HEK293 (cell line): Measurements from ENCODE around the gene SQOR.
"Not testable (repeated sequence)": the region's sequence is repeated elsewhere in the genome, so short reads cannot be mapped to it uniquely, and the experiment has no call there.

ENCODE experiments used
- CTCF ChIA-PET: fragments of 350-600 bp; formaldehyde crosslinking; extraction: SDS; loops from one replicate; lab custom pipeline; 2021; ENCODE audit warnings: antibody characterized with exemption; lab: Yijun Ruan, JAX
- POLR2A ChIA-PET: fragments of 300-600 bp; formaldehyde crosslinking; extraction: SDS; loops from one replicate; lab custom pipeline; 2020; ENCODE audit warnings: antibody characterized with exemption, inconsistent platforms; lab: Yijun Ruan, JAX
- H3K27ac ChIP-seq: fragments of 200-500 bp; sonication (Bioruptor generic); 2 replicates; pipeline ENCODE4 v1.5.1; 2014; ENCODE audit warnings: low read depth, low read length, control low read depth, inconsistent platforms; ENCODE audit errors: extremely low read depth
- H3K36me3 ChIP-seq, 2 experiments: fragments of 200-500 bp in 1 of 2; sonication (Bioruptor generic) in 1 of 2; 1 replicate in 1 of 2; 2 replicates in 1 of 2; pipeline ENCODE4 v1.5.1; 2014 to 2017; ENCODE audit warnings: inconsistent platforms in 2 of 2, low read length in 2 of 2; ENCODE audit not compliant: control insufficient read depth in 2 of 2, insufficient read depth in 1 of 2
- H3K4me1 ChIP-seq: fragments of 200-500 bp; sonication (Bioruptor generic); 2 replicates; pipeline ENCODE4 v1.5.1; 2014; ENCODE audit warnings: mild to moderate bottlenecking, low read length, inconsistent platforms; ENCODE audit not compliant: control insufficient read depth, insufficient read depth
- H3K4me3 ChIP-seq: 2 replicates; pipeline ENCODE4 v1.5.1; 2011; ENCODE audit warnings: low read depth, mild to moderate bottlenecking, control low read depth, low read length, moderate library complexity
- H3K9me3 ChIP-seq: fragments of 200-500 bp; sonication (Bioruptor generic); 2 replicates; pipeline ENCODE4 v1.5.1; 2014; ENCODE audit warnings: low read depth, low read length, inconsistent platforms; ENCODE audit not compliant: control insufficient read depth, insufficient read depth
- ZBTB21 ChIP-seq: fragments of 450-650 bp; formaldehyde crosslinking; IDR thresholded peaks from 2 replicates; pipeline ENCODE4 v1.5.1; 2017; ENCODE audit warnings: missing biosample characterization, missing genetic modification characterization
- ZNF132 ChIP-seq: fragments of 450-650 bp; formaldehyde crosslinking; IDR thresholded peaks from 2 replicates; pipeline ENCODE4 v1.5.1; 2017; ENCODE audit warnings: missing biosample characterization, missing genetic modification characterization, borderline replicate concordance
- ZNF23 ChIP-seq: fragments of 450-650 bp; formaldehyde crosslinking; IDR thresholded peaks from 2 replicates; pipeline ENCODE4 v1.5.1; 2016; ENCODE audit warnings: missing biosample characterization, missing genetic modification characterization, borderline replicate concordance
- ZNF366 ChIP-seq: fragments of 450-650 bp; formaldehyde crosslinking; conservative IDR thresholded peaks from 2 replicates; pipeline ENCODE4 v1.5.1; 2016; ENCODE audit warnings: missing biosample characterization, missing genetic modification characterization
- ZNF423 ChIP-seq: fragments of 450-650 bp; formaldehyde crosslinking; IDR thresholded peaks from 2 replicates; pipeline ENCODE4 v1.5.1; 2016; ENCODE audit warnings: missing biosample characterization, missing genetic modification characterization
- ZNF560 ChIP-seq: fragments of 450-650 bp; formaldehyde crosslinking; IDR thresholded peaks from 2 replicates; pipeline ENCODE4 v1.5.1; 2017; ENCODE audit warnings: missing biosample characterization, missing genetic modification characterization, borderline replicate concordance
- ZNF664 ChIP-seq: fragments of 450-650 bp; formaldehyde crosslinking; IDR thresholded peaks from 2 replicates; pipeline ENCODE4 v1.5.1; 2016; ENCODE audit warnings: missing biosample characterization, missing genetic modification characterization
- ZSCAN16 ChIP-seq: fragments of 450-650 bp; formaldehyde crosslinking; IDR thresholded peaks from 2 replicates; pipeline ENCODE4 v1.5.1; 2016; ENCODE audit warnings: missing biosample characterization, missing genetic modification characterization
- TF ChIP-seq, protein P1 (sequence below): fragments of 450-650 bp; formaldehyde crosslinking; IDR thresholded peaks from 2 replicates; pipeline ENCODE4 v1.5.1; 2016; ENCODE audit warnings: missing biosample characterization, missing genetic modification characterization, low read depth
- TF ChIP-seq, protein P2 (sequence below): fragments of 450-650 bp; formaldehyde crosslinking; conservative IDR thresholded peaks from 2 replicates; pipeline ENCODE4 v1.5.1; 2016; ENCODE audit warnings: low read depth, missing biosample characterization, missing genetic modification characterization

Gene SQOR

DNA sequence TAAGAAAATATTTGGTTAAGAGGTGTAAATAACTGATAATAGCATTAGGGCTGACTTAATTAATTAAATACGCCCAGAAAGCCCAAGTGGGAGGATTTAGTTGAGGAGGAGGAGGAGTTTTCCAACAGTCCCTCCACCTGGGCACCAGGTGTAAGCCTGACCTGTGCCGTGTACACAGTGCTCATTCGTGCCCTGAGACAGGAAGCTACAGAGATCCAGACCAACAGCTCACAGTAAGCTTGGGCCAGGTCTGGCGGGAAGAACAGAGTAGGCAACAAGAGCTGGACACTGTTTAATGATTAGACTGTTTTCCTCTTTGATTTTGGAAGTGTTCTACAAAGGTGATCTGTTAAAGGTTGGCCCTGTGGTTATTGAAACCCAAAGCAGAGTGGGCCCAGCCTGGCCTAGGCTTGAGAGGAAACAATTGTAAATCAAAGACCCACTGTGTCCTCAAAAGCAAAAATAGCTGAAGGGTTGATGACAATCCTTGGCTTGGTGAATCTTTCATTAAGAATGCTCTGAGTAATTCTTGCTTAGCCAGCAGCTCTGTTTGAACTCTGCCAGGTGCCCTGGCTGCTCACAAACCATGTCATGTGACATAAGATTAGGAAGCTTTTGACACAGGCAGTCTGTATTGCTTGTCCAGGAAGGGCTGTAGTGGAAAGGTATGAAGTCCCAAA, 13.8 kb downstream of the SQOR start:
- no peaks in the 10 kb centered on the region for H3K4me1 ChIP-seq
- TF ChIP-seq ZNF423 (tag by site-specific recombination) (no peak), ZNF366 (tag by site-specific recombination) (no peak)
- TF ChIP-seq, protein P1, sequence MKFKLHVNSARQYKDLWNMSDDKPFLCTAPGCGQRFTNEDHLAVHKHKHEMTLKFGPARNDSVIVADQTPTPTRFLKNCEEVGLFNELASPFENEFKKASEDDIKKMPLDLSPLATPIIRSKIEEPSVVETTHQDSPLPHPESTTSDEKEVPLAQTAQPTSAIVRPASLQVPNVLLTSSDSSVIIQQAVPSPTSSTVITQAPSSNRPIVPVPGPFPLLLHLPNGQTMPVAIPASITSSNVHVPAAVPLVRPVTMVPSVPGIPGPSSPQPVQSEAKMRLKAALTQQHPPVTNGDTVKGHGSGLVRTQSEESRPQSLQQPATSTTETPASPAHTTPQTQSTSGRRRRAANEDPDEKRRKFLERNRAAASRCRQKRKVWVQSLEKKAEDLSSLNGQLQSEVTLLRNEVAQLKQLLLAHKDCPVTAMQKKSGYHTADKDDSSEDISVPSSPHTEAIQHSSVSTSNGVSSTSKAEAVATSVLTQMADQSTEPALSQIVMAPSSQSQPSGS (tag by site-specific recombination): no peak

DNA sequence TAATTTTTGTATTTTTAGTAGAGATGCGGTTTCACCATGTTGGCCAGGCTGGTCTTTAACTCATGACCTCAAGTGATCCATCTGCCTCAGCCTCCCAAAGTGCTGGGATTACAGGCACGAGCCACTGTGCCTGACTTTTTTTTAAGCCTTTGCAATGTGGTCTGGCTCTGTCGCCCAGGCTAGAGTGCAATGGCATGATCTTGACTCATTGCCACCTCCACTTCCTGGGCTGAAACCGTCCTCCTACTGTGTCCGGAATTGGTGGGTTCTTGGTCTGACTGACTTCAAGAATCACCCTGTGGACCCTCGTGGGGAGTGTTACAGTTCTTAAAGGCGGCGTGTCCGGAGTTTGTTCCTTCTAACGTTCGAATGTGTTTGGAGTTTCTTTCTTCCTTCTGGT, 15.2 kb downstream of the SQOR start:
- H3K36me3 ChIP-seq, CTCF ChIA-PET, H3K4me3 ChIP-seq, H3K4me1 ChIP-seq, H3K27ac ChIP-seq, H3K9me3 ChIP-seq, POLR2A ChIA-PET: not testable (repeated sequence)

More for the DNA sequence above, 13.8 kb downstream of the SQOR start:
- no peak overlapping the region for H3K4me3 ChIP-seq
- ChIA-PET POLR2A (no interaction called here), CTCF (no interaction called here)
- H3K36me3 ChIP-seq: no peaks in the 10 kb centered on the region
- H3K9me3 ChIP-seq: no peaks in the 10 kb centered on the region
- H3K27ac ChIP-seq: no peak overlapping the region

DNA sequence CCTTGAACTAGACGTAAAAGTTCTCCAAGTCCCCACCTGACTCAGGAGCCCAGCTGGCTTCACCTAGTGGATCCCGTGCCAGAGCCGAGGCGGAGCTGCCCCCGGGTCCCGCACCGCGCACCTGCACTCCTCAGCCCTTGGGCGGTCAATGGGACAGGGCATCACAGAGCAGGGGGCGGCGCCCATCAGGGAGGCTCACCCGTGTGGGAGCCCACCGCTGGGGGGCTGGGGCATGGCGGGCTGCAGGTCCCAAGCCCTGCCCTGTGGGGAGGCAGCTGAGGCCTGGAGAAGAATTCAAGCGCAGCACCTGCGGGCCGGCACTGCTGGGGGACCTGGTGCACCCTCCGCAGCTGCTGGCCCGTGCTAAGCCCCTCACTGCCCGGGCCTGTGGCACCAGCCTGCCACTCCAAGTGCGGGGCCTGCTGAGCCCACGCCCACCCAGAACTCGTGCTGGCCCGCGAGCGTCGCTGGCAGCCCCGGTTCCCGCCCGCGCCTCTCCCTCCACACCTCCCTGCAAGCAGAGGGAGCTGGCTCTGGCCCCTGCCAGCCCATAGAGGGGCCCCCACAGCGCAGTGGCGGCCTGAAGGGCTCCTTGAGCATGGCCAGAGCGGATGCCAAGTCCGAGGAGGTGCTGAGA, 16.2 kb downstream of the SQOR start:
- no peak for TF ChIP-seq ZNF23 (tag by site-specific recombination)
- no peak for TF ChIP-seq ZBTB21 (tag by site-specific recombination)
- TF ChIP-seq ZSCAN16 (tag by site-specific recombination): no peak
- TF ChIP-seq, protein P2, sequence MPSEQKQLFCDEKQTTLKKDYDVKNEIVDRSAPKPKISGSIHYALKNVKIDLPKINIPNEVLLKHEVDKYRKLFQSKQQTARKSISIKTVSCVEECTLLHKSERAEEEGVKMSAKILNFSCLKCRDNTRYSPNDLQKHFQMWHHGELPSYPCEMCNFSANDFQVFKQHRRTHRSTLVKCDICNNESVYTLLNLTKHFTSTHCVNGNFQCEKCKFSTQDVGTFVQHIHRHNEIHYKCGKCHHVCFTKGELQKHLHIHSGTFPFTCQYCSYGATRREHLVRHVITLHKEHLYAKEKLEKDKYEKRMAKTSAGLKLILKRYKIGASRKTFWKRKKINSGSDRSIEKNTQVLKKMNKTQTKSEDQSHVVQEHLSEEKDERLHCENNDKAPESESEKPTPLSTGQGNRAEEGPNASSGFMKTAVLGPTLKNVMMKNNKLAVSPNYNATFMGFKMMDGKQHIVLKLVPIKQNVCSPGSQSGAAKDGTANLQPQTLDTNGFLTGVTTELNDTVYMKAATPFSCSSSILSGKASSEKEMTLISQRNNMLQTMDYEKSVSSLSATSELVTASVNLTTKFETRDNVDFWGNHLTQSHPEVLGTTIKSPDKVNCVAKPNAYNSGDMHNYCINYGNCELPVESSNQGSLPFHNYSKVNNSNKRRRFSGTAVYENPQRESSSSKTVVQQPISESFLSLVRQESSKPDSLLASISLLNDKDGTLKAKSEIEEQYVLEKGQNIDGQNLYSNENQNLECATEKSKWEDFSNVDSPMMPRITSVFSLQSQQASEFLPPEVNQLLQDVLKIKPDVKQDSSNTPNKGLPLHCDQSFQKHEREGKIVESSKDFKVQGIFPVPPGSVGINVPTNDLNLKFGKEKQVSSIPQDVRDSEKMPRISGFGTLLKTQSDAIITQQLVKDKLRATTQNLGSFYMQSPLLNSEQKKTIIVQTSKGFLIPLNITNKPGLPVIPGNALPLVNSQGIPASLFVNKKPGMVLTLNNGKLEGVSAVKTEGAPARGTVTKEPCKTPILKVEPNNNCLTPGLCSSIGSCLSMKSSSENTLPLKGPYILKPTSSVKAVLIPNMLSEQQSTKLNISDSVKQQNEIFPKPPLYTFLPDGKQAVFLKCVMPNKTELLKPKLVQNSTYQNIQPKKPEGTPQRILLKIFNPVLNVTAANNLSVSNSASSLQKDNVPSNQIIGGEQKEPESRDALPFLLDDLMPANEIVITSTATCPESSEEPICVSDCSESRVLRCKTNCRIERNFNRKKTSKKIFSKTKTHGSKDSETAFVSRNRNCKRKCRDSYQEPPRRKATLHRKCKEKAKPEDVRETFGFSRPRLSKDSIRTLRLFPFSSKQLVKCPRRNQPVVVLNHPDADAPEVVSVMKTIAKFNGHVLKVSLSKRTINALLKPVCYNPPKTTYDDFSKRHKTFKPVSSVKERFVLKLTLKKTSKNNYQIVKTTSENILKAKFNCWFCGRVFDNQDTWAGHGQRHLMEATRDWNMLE: no peak
- no peak for TF ChIP-seq ZNF560 (tag by site-specific recombination)
- no peak for TF ChIP-seq ZNF132 (tag by site-specific recombination)
- no peak for TF ChIP-seq ZNF664
- H3K4me1 ChIP-seq: no peaks in the 10 kb centered on the region
- no peaks in the 10 kb centered on the region for H3K9me3 ChIP-seq
- POLR2A ChIA-PET: no interaction called here
- H3K27ac ChIP-seq: no peak overlapping the region
- no peaks in the 10 kb centered on the region for H3K36me3 ChIP-seq
- CTCF ChIA-PET: no interaction called here
- no peak overlapping the region for H3K4me3 ChIP-seq
